C4-2B (cell line): ENCODE results near the gene B4GALT7.
"Not testable (repeated sequence)": the region's sequence is repeated elsewhere in the genome, so short reads cannot be mapped to it uniquely, and the experiment has no call there.

Source experiments
- H3K27ac ChIP-seq: fragments of 450-650 bp; 2 replicates; pipeline ENCODE4 v1.5.1; 2017
- CTCF ChIP-seq: fragments of 450-650 bp; conservative IDR thresholded peaks from 2 replicates; pipeline ENCODE4 v1.5.1; 2017; ENCODE audit warnings: mild to moderate bottlenecking
- ZFX ChIP-seq: fragments of 450-650 bp; IDR thresholded peaks from 2 replicates; pipeline ENCODE4 v1.6.1; 2017

Gene B4GALT7

DNA sequence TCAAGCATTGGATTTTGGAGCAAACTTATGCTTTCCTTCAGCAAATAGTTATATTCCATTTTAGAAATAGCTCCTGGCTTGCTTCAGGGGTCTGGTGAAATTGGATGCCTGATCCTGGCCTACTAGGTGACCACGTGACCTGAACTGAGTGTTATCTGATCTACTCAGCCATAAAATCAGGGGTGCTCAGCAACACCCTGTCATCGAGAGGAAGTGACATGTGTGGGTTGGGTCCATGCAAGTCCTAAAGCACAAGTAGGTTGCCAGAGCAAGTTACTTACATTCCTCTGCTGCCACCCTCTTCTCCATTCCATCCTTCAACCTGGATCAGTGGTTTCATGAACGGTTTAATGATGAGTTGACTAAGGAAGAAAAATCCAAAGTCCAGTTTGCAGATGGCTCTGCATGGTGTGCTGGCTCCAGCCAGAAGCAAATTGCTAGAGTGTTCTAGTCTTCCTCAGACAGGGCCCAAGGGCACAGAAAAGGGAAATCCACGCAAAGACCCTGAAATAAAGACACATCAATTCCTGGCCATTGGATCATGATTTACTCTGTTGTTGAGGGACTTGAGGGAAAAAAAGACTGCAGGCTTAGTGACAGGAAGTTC lies 42.8 kb upstream of the B4GALT7 start:
- H3K27ac ChIP-seq, result no peak overlapping the region
- TF ChIP-seq ZFX, result no peak

- no peak for TF ChIP-seq CTCF
- no peak for TF ChIP-seq ZFX
- no peak overlapping the region for H3K27ac ChIP-seq
Measured at GRCh38 chr5:177557796-177558195, 42.1 kb upstream of the B4GALT7 start.

DNA sequence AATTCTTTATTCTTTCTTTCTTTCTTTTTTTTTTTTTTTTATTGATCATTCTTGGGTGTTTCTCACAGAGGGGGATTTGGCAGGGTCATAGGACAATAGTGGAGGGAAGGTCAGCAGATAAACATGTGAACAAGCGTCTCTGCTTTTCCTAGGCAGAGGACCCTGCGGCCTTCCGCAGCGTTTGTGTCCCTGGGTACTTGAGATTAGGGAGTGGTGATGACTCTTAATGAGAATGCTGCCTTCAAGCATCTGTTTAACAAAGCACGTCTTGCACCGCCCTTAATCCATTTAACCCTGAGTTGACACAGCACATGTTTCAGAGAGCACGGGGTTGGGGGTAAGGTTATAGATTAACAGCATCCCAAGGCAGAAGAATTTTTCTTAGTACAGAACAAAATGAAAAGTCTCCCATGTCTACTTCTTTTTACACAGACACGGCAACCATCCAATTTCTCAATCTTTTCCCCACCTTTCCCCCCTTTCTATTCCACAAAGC lies 40.4 kb upstream of the B4GALT7 start:
- H3K27ac ChIP-seq, result not testable (repeated sequence)

DNA sequence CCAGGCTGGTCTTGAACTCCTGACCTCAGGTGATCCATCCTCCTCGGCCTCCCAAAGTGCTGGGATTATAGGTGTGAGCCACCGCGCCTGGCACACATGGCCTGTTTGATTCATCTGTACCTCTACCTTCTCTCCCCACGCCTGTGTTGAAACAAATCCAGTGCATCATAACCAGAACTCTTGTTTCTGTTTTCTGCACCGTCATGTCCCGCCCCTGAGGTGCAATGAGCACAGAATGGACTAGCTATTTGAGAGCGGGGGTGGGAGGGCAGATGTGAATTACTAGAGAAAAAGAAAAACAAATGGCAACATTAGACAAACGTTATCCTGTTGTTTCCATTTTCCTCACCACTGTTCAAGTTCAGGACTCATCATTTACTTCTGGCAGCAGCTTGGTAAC lies 34.9 kb upstream of the B4GALT7 start:
- TF ChIP-seq CTCF, result no peak
- no peak overlapping the region for H3K27ac ChIP-seq

- no peak overlapping the region for H3K27ac ChIP-seq
- TF ChIP-seq CTCF (no peak), ZFX (no peak)
Measured at GRCh38 chr5:177568326-177568725, 31.6 kb upstream of the B4GALT7 start.

DNA sequence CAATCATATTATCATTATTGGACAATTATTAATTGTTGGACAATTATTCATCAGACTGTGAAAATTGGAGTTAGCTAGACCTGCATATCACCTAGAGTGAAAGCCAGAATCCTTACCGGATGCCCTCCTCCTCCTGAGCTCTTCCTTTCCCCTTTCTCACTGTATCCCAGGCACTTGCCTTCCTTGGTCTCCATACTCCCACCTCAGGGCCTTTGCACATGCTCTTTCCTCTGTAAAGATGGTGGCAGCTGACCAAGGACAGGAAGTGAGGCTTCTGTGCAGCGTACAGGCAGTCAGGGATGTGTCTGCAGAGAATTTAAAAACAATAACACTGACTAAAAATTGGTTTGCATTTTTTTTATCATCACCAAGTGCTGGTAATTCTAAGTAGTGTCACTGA lies 30.0 kb upstream of the B4GALT7 start:
- no peak overlapping the region for H3K27ac ChIP-seq
- TF ChIP-seq CTCF (no peak), ZFX (no peak)

DNA sequence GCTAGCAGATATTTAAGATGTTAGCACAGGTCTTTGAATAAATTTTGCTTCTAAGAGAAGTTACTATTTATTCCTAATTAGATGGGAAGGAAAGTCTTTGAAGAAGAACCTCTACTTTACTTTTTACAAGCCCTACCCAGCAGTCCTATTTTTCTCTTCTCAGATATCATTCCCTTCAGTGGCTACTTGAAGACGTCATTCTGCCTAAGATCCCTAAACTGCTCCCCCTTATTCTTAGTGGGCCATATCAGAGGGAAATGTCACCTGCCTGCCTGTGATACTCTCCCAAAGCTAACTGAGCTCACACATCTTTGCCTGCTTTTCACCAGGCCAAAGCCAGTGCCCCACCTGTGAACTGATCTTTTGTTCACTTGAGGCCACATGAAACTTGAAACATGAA lies 24.4 kb upstream of the B4GALT7 start:
- no peak for TF ChIP-seq ZFX
- no peak for TF ChIP-seq CTCF
- no peak overlapping the region for H3K27ac ChIP-seq

DNA sequence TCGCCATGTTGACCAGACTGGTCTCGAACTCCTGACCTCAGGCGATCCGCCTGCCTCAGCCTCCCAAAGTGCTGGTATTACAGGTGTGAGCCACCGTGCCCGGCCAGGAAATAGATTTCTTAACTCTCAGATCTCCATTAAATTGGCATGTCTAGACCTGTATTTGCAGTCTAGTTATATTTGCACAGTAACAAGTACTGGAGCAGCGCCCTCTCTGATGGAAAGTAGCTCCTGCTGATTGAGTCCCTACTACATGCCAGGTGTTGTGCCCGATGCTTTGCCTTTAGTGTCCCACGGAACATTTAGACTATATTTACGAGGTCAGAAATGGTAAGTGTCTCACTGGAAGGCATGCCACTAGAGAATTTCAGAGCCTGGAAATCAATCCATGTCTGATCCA lies 23.8 kb upstream of the B4GALT7 start:
- TF ChIP-seq CTCF (no peak), ZFX (no peak)

More for the DNA sequence above, 23.8 kb upstream of the B4GALT7 start:
- H3K27ac ChIP-seq, result no peak overlapping the region
